CD8-positive, alpha-beta memory T cell (primary cell): Measurements from ENCODE around the gene DIAPH3. TPM values are rescaled to one million over a fixed set of nuclear protein-coding genes. Genes with fewer than 3 reads are reported as not detected.

Experiments used
- CTCF ChIA-PET: fragments of 350-600 bp; sonication (Branson Sonifier 250); formaldehyde crosslinking; loops from one replicate; lab custom pipeline; 2021; ENCODE audit warnings: antibody characterized with exemption; lab: Charles Lee
- POLR2A ChIA-PET: fragments of 350-600 bp; sonication (Branson Sonifier 250); formaldehyde crosslinking; loops from one replicate; lab custom pipeline; 2021; ENCODE audit warnings: antibody characterized with exemption; lab: Charles Lee
- DNase-seq, 5 donors: peaks; one replicate each; pipeline versions ENCODE4 v3.0.0 to v3.0.0-alpha.2; 2020 to 2022; ENCODE audit warnings: mixed read lengths in 1 of 5
- H3K27ac ChIP-seq: one replicate; pipeline ENCODE4 v1.7.0; 2013; ENCODE audit warnings: low read depth, mild to moderate bottlenecking, low read length, moderate library complexity
- H3K27me3 ChIP-seq: 2 replicates; pipeline ENCODE4 v1.7.0; 2013; ENCODE audit warnings: low read length, mild to moderate bottlenecking; ENCODE audit not compliant: insufficient read depth, poor library complexity, severe bottlenecking
- H3K36me3 ChIP-seq: 2 replicates; pipeline ENCODE4 v1.7.0; 2013; ENCODE audit warnings: mild to moderate bottlenecking, low read length, moderate library complexity; ENCODE audit not compliant: insufficient read depth
- H3K4me1 ChIP-seq: 2 replicates; pipeline ENCODE4 v1.7.0; 2013; ENCODE audit warnings: mild to moderate bottlenecking, low read length, moderate library complexity; ENCODE audit not compliant: insufficient read depth
- H3K4me3 ChIP-seq: 2 replicates; pipeline ENCODE4 v1.7.0; 2013; ENCODE audit warnings: mild to moderate bottlenecking, low read length
- H3K9me3 ChIP-seq: 2 replicates; pipeline ENCODE4 v1.7.0; 2013; ENCODE audit warnings: mild to moderate bottlenecking, low read length
- H3K27ac Mint-ChIP-seq, 8 donors: one replicate each; pipeline ENCODE4 v1.8.0; 2020 to 2021; ENCODE audit warnings: mixed read lengths in 8 of 8, mild to moderate bottlenecking in 6 of 8, inconsistent platforms in 3 of 8, moderate library complexity in 3 of 8
- H3K27me3 Mint-ChIP-seq, 2 donors: one replicate each; pipeline ENCODE4 v1.8.0; 2020 to 2021; ENCODE audit warnings: mixed read lengths in 2 of 2, mild to moderate bottlenecking in 1 of 2, moderate library complexity in 1 of 2
- H3K36me3 Mint-ChIP-seq, 3 donors: one replicate each; pipeline ENCODE4 v1.8.0; 2020 to 2021; ENCODE audit warnings: mixed read lengths in 3 of 3, inconsistent platforms in 1 of 3, mild to moderate bottlenecking in 1 of 3
- H3K4me1 Mint-ChIP-seq, 3 donors: one replicate each; pipeline ENCODE4 v1.8.0; 2020 to 2021; ENCODE audit warnings: mixed read lengths in 3 of 3, inconsistent platforms in 1 of 3, mild to moderate bottlenecking in 1 of 3
- H3K4me3 Mint-ChIP-seq, 7 donors: one replicate each; pipeline ENCODE4 v1.8.0; 2020 to 2021; ENCODE audit warnings: mixed read lengths in 7 of 7, mild to moderate bottlenecking in 6 of 7, moderate library complexity in 4 of 7, inconsistent platforms in 2 of 7
- H3K9me3 Mint-ChIP-seq, 5 donors: one replicate each; pipeline ENCODE4 v1.8.0; 2020 to 2022; ENCODE audit warnings: mixed read lengths in 5 of 5, mild to moderate bottlenecking in 3 of 5, moderate library complexity in 2 of 5, inconsistent platforms in 1 of 5
- polyA plus RNA-seq: library from polyadenylated mRNA; unstranded; fragments of 300-500 nt; fragmentation: Illumina TruSeq; gene quantifications from one replicate; pipeline ENCODE4 v1.2.3, GENCODE V29; 2021
- total RNA-seq, 2 experiments: library from RNA; stranded (reverse); gene quantifications; one replicate each; pipeline ENCODE4 v1.2.3, GENCODE V29; 2021

Gene DIAPH3
- total and polyA plus RNA-seq, 3 experiments from 2014 or later = 0.08 to 15.4 (median 14.6) TPM

GRCh38 chr13:59951011-59951410, 212.7 kb downstream of the DIAPH3 start:
- no peak overlapping the region for H3K4me3 Mint-ChIP-seq
- no peaks in the 10 kb centered on the region for H3K4me1 Mint-ChIP-seq
- no peak overlapping the region for H3K4me3 ChIP-seq
- no peak overlapping the region for H3K27ac ChIP-seq
- H3K9me3 ChIP-seq = no peaks in the 10 kb centered on the region
- no peaks in the 10 kb centered on the region for H3K27me3 Mint-ChIP-seq
- H3K9me3 Mint-ChIP-seq = peaks cover 0 to 8% (median 5%) of the 10 kb centered on the region in 5 donors
- no peaks in the 10 kb centered on the region for H3K36me3 ChIP-seq
- no peaks in the 10 kb centered on the region for H3K27me3 ChIP-seq
- no peak for DNase-seq
- no peak overlapping the region for H3K27ac Mint-ChIP-seq
- CTCF ChIA-PET = no interaction called here
- peaks cover 0 to 4% (median 0%) of the 10 kb centered on the region in 3 donors for H3K36me3 Mint-ChIP-seq
- POLR2A ChIA-PET = no interaction called here
- H3K4me1 ChIP-seq = no peaks in the 10 kb centered on the region

DNA sequence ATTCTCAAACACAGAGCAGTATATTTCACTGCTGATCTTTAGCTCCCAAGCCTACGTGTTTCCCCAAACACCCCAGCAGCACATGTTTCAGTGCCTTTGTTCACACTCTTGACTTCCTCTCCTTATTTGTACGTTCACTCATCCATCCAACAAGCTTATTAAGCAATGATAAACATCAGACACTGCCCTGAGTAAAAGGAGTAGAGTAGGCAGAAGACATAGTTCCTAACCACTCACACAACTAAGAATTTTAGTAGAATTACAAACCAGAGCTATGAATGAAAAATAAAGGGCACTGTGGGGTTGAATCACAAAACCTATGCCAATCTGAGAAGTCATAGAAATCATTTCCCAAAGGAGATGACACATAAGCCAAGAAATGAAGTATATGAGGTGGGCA, 213.5 kb downstream of the DIAPH3 start:
- Histone ChIP-seq H3K27ac (no peak overlapping the region), H3K4me1 (no peaks in the 10 kb centered on the region), H3K4me3 (no peak overlapping the region), H3K27me3 (no peaks in the 10 kb centered on the region), H3K36me3 (no peaks in the 10 kb centered on the region), H3K9me3 (no peaks in the 10 kb centered on the region)
- Mint-ChIP-seq H3K27me3 (no peaks in the 10 kb centered on the region), H3K27ac (no peak overlapping the region), H3K36me3 (no peaks in the 10 kb centered on the region), H3K4me1 (no peaks in the 10 kb centered on the region), H3K9me3 (peaks cover 0 to under 1% (median under 1%) of the 10 kb centered on the region in 5 donors), H3K4me3 (no peak overlapping the region)
- POLR2A ChIA-PET = no interaction called here
- no peak for DNase-seq
- CTCF ChIA-PET = no interaction called here

DNA sequence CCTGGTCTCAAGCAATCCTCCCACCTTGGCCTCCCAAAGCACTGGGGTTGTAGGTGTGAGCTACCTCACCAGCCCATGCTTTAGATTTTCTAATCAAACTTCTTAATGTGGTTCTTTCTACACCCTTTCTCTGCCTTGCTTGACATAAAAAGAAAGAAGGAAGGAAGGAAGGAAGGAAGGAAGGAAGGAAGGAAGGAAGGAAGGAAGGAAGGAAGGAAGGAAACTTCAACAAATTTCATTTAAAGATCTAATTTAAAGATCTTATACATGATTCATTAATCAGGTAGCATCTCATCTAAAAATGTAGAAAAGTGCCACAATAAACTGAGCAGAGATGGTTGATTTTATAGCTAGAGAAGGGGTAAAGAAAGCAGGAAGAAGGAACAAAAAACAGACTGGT, 215.0 kb downstream of the DIAPH3 start:
- H3K4me1 Mint-ChIP-seq = no peaks in the 10 kb centered on the region
- no peak for DNase-seq
- H3K4me3 Mint-ChIP-seq = no peak overlapping the region
- ChIA-PET POLR2A (no interaction called here), CTCF (no interaction called here)
- H3K4me3 ChIP-seq = no peak overlapping the region
- no peaks in the 10 kb centered on the region for H3K4me1 ChIP-seq
- H3K9me3 Mint-ChIP-seq = no peaks in the 10 kb centered on the region
- no peak overlapping the region for H3K27ac Mint-ChIP-seq
- no peak overlapping the region for H3K27ac ChIP-seq
- H3K27me3 Mint-ChIP-seq = no peaks in the 10 kb centered on the region
- H3K36me3 ChIP-seq = no peaks in the 10 kb centered on the region
- peaks cover 0 to 2% (median 0%) of the 10 kb centered on the region in 3 donors for H3K36me3 Mint-ChIP-seq
- H3K9me3 ChIP-seq = no peaks in the 10 kb centered on the region
- no peaks in the 10 kb centered on the region for H3K27me3 ChIP-seq

- Mint-ChIP-seq H3K9me3 (no peaks in the 10 kb centered on the region), H3K27me3 (no peaks in the 10 kb centered on the region), H3K4me1 (no peaks in the 10 kb centered on the region), H3K27ac (no peak overlapping the region), H3K36me3 (peaks cover 0 to 2% (median 0%) of the 10 kb centered on the region in 3 donors), H3K4me3 (no peak overlapping the region)
- Histone ChIP-seq H3K4me1 (no peaks in the 10 kb centered on the region), H3K27ac (no peak overlapping the region), H3K36me3 (no peaks in the 10 kb centered on the region), H3K4me3 (no peak overlapping the region), H3K27me3 (no peaks in the 10 kb centered on the region), H3K9me3 (no peaks in the 10 kb centered on the region)
- no peak for DNase-seq
- ChIA-PET POLR2A (no interaction called here), CTCF (no interaction called here)
Observed at GRCh38 chr13:59946944-59947343, 216.8 kb downstream of the DIAPH3 start.

DNA sequence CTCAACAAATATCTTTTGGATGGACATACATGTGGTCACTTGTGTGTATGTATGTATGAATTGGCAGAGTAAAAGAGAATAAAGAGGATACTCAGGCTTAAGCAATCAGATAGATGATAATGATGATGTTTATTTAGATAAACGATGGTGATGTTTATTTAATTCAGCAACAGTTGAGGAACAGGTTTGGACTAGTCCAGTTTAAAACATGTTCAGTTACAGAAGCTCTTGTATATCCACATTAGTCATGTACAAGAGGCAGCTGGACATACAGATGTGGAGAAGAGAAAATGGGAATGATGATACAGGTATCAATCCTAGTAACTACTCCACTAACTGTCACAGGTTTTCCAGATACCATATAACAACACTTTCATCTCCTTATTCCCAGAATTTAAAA, 232.1 kb downstream of the DIAPH3 start:
- no peak overlapping the region for H3K4me3 ChIP-seq
- no peaks in the 10 kb centered on the region for H3K27me3 Mint-ChIP-seq
- no peak overlapping the region for H3K4me3 Mint-ChIP-seq
- ChIA-PET POLR2A (no interaction called here), CTCF (no interaction called here)
- no peaks in the 10 kb centered on the region for H3K4me1 Mint-ChIP-seq
- H3K9me3 Mint-ChIP-seq = peaks cover 15 to 21% (median 17%) of the 10 kb centered on the region in 5 donors
- no peaks in the 10 kb centered on the region for H3K9me3 ChIP-seq
- no peaks in the 10 kb centered on the region for H3K36me3 ChIP-seq
- H3K27me3 ChIP-seq = no peaks in the 10 kb centered on the region
- DNase-seq = no peak
- no peaks in the 10 kb centered on the region for H3K4me1 ChIP-seq
- peaks cover 0 to 5% (median 0%) of the 10 kb centered on the region in 3 donors for H3K36me3 Mint-ChIP-seq
- no peak overlapping the region for H3K27ac Mint-ChIP-seq
- H3K27ac ChIP-seq = no peak overlapping the region

GRCh38 chr13:59924256-59924655, 239.5 kb downstream of the DIAPH3 start:
- DNase-seq = no peak
- Mint-ChIP-seq H3K9me3 (peaks cover 15 to 21% (median 17%) of the 10 kb centered on the region in 5 donors), H3K4me1 (no peaks in the 10 kb centered on the region), H3K27ac (no peak overlapping the region), H3K36me3 (peaks cover 0 to 4% (median 0%) of the 10 kb centered on the region in 3 donors), H3K4me3 (no peak overlapping the region), H3K27me3 (no peaks in the 10 kb centered on the region)
- no peak overlapping the region for H3K27ac ChIP-seq
- ChIA-PET CTCF (no interaction called here), POLR2A (no interaction called here)
- H3K4me3 ChIP-seq = no peak overlapping the region
- no peaks in the 10 kb centered on the region for H3K36me3 ChIP-seq
- H3K27me3 ChIP-seq = no peaks in the 10 kb centered on the region
- no peaks in the 10 kb centered on the region for H3K9me3 ChIP-seq
- H3K4me1 ChIP-seq = no peaks in the 10 kb centered on the region

DNA sequence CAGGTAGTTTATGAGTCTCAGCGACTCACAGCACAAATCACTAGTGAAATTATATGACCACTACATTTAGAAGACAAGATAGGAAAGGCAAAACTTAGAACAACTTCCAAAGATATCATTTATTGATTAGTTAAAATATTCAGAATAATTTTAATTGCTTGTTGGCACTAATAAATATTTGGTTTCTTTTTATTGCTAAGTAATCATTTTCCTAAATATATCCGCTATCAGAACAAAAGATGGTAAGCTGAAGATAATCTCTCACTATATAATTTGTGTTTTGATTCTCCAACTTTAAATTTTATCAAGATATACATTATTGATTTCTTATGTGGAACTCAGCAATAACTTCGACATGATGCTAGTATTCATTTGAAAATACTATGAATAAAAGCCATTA, 248.5 kb downstream of the DIAPH3 start:
- H3K27ac Mint-ChIP-seq = no peak overlapping the region
- DNase-seq = no peak
- Histone ChIP-seq H3K27ac (no peak overlapping the region), H3K27me3 (no peaks in the 10 kb centered on the region), H3K4me1 (no peaks in the 10 kb centered on the region), H3K36me3 (no peaks in the 10 kb centered on the region), H3K9me3 (no peaks in the 10 kb centered on the region), H3K4me3 (no peak overlapping the region)
- no peaks in the 10 kb centered on the region for H3K27me3 Mint-ChIP-seq
- no peaks in the 10 kb centered on the region for H3K36me3 Mint-ChIP-seq
- H3K9me3 Mint-ChIP-seq = peaks cover 0 to 4% (median 0%) of the 10 kb centered on the region in 5 donors
- no peaks in the 10 kb centered on the region for H3K4me1 Mint-ChIP-seq
- no peak overlapping the region for H3K4me3 Mint-ChIP-seq
- CTCF ChIA-PET = no interaction called here
- POLR2A ChIA-PET = no interaction called here

DNA sequence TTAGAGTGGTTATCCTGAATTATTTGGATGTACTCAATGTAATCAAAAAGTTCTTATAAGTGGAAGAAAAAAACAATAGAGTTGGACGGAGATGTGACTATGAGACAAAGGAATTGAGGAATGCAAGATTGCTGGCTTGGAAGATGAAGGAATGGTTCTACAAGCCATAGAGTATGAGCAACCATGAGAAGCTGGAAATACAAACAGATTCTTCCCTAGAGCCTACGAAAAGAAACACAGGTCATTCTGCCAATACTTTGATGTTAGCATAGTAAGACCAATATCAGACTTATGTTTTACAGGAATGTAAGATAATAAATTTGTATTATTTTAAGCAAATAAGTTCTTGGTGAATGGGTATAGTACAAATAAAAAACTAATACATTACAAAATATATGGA, 249.2 kb downstream of the DIAPH3 start:
- no peaks in the 10 kb centered on the region for H3K27me3 Mint-ChIP-seq
- H3K4me1 Mint-ChIP-seq = no peaks in the 10 kb centered on the region
- no peak for DNase-seq
- H3K4me1 ChIP-seq = no peaks in the 10 kb centered on the region
- no peak overlapping the region for H3K4me3 Mint-ChIP-seq
- POLR2A ChIA-PET = no interaction called here
- H3K4me3 ChIP-seq = no peak overlapping the region
- CTCF ChIA-PET = no interaction called here
- no peaks in the 10 kb centered on the region for H3K36me3 ChIP-seq
- H3K9me3 ChIP-seq = no peaks in the 10 kb centered on the region
- H3K9me3 Mint-ChIP-seq = peaks cover 0 to 4% (median 0%) of the 10 kb centered on the region in 5 donors
- H3K27ac Mint-ChIP-seq = no peak overlapping the region
- no peaks in the 10 kb centered on the region for H3K36me3 Mint-ChIP-seq
- no peak overlapping the region for H3K27ac ChIP-seq
- no peaks in the 10 kb centered on the region for H3K27me3 ChIP-seq
